ENCODE results near the gene F12. TPM values are rescaled to one million over a fixed set of nuclear protein-coding genes. Genes with fewer than 3 reads are reported as not detected.
"Not testable (repeated sequence)": the region's sequence is repeated elsewhere in the genome, so short reads cannot be mapped to it uniquely, and the experiment has no call there.

Gene F12
- total RNA-seq, 1 donor from 2014 or later, result 0.31 TPM

GRCh38 chr5:177378884-177379883 lies 30.2 kb downstream of the F12 start:
- CTCF ChIA-PET, result interaction anchor here (1.1 to 1.3 kb wide), 3 partner anchors 11 to 78 kb away, joined by 3 to 5 read pairs (median 3); no protein-coding TSS in a partner anchor
- POLR2A ChIA-PET, result no interaction called here
- Mint-ChIP-seq H3K36me3 (ENCODE audit: low read depth) (no peaks in the 10 kb centered on the region), H3K4me3 (no peak overlapping the region), H3K27ac (no peak overlapping the region), H3K9me3 (no peaks in the 10 kb centered on the region), H3K27me3 (peaks cover 3% of the 10 kb centered on the region), H3K4me1 (peaks cover 4% of the 10 kb centered on the region)
- ATAC-seq (ENCODE audit: low read depth), result no peak
- TF ChIP-seq, protein P1, sequence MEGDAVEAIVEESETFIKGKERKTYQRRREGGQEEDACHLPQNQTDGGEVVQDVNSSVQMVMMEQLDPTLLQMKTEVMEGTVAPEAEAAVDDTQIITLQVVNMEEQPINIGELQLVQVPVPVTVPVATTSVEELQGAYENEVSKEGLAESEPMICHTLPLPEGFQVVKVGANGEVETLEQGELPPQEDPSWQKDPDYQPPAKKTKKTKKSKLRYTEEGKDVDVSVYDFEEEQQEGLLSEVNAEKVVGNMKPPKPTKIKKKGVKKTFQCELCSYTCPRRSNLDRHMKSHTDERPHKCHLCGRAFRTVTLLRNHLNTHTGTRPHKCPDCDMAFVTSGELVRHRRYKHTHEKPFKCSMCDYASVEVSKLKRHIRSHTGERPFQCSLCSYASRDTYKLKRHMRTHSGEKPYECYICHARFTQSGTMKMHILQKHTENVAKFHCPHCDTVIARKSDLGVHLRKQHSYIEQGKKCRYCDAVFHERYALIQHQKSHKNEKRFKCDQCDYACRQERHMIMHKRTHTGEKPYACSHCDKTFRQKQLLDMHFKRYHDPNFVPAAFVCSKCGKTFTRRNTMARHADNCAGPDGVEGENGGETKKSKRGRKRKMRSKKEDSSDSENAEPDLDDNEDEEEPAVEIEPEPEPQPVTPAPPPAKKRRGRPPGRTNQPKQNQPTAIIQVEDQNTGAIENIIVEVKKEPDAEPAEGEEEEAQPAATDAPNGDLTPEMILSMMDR (IDR thresholded peaks at IDR 0.05), result no peak
- intact Hi-C loops (cut with micrococcal nuclease), result no loop called here
- no peak for DNase-seq

DNA sequence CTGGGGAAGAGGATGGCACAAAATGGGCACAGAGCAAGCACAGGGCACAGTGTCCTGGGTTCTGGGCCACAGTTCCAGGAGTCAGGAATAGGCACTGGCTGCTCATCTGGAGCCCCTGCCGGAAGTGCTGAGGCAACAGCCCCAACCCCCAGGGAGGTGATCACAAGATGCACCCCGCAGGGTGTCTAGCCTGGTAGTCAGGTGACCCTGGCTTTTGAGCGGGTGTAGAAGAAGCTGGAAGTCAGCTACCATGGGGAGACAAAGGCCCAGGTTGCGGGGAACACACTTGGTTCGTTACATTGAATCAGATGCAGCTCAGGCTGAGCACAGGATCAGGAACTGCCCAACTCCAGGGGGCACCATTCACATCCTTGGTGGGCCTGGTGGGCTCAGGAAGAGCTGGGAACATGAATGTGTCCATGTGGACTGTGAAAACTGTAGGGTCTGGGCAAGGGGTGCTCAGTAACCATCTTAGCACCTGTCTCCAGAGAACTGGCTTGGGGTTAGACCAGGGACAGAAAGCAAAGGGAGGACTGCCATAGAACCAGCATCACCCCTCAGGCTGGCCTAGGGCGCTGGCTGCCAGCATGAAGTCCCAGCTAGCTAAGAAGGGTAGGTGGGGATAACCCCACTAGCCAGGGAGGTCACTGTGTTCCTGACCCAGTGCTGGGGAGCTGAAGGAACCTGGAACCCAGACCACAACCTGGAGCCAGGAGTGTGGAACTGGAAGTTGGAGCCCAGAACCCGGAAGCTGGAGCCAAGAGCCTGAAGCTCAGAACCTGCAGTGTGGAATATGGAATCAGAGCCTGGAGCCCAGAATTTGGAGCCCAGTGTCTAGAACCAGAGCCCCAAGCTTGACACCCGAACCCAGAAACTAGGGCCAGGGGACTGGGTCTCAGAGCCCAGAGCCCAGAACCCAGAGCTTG lies 31.2 kb downstream of the F12 start:
- H3K27me3 Mint-ChIP-seq, result peaks cover 3% of the 10 kb centered on the region
- no peak overlapping the region for H3K4me3 Mint-ChIP-seq
- ChIA-PET CTCF (interaction anchor here (1.1 to 1.3 kb wide), 3 partner anchors 13 to 79 kb away, joined by 3 to 5 read pairs (median 3); no protein-coding TSS in a partner anchor), POLR2A (no interaction called here)
- no peak for DNase-seq
- no peaks in the 10 kb centered on the region for H3K9me3 Mint-ChIP-seq
- peaks cover 11% of the 10 kb centered on the region for H3K4me1 Mint-ChIP-seq
- no peak for ATAC-seq (ENCODE audit: low read depth)
- TF ChIP-seq, protein P1 (IDR thresholded peaks at IDR 0.05), result no peak
- no peak overlapping the region for H3K27ac Mint-ChIP-seq
- no peaks in the 10 kb centered on the region for H3K36me3 Mint-ChIP-seq (ENCODE audit: low read depth)
- intact Hi-C loops (cut with micrococcal nuclease), result no loop called here

DNA sequence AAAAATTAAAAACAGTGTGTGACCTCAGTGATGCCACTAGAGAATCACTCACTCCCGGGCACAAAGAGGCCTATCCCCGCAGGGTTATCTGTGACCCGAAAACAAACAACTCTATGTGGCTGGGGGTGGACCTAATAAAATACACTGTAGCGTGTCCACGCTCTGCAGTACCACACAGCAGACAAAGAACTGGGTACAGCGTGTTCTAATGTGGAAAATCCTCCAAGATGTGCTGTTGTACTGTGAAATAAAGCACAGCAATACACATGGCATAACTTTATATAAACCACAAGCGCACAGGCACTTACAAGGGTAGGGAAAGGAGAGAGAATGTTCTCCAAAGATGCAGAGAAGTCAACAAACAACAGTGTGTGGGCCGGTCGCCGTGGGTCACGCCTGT lies 33.3 kb downstream of the F12 start:
- intact Hi-C loops (cut with micrococcal nuclease), result no loop called here
- TF ChIP-seq, protein P1 (IDR thresholded peaks at IDR 0.05), result no peak
- peaks cover 29% of the 10 kb centered on the region for H3K4me1 Mint-ChIP-seq
- DNase-seq (no peak), ATAC-seq (ENCODE audit: low read depth) (no peak)
- no peak overlapping the region for H3K4me3 Mint-ChIP-seq
- CTCF ChIA-PET, result no interaction called here
- peaks cover 11% of the 10 kb centered on the region for H3K36me3 Mint-ChIP-seq (ENCODE audit: low read depth)
- no peaks in the 10 kb centered on the region for H3K27me3 Mint-ChIP-seq
- no peaks in the 10 kb centered on the region for H3K9me3 Mint-ChIP-seq
- POLR2A ChIA-PET, result no interaction called here
- H3K27ac Mint-ChIP-seq, result no peak overlapping the region

- H3K27ac Mint-ChIP-seq; DNase-seq; H3K9me3 Mint-ChIP-seq; H3K4me3 Mint-ChIP-seq; ATAC-seq (ENCODE audit: low read depth); H3K27me3 Mint-ChIP-seq; intact Hi-C loops (cut with micrococcal nuclease); CTCF ChIA-PET; POLR2A ChIA-PET: not testable (repeated sequence)
- Mint-ChIP-seq H3K36me3 (ENCODE audit: low read depth) (peaks cover 11% of the 10 kb centered on the region), H3K4me1 (peaks cover 29% of the 10 kb centered on the region)
Observed at GRCh38 chr5:177375516-177375915, 33.8 kb downstream of the F12 start.

DNA sequence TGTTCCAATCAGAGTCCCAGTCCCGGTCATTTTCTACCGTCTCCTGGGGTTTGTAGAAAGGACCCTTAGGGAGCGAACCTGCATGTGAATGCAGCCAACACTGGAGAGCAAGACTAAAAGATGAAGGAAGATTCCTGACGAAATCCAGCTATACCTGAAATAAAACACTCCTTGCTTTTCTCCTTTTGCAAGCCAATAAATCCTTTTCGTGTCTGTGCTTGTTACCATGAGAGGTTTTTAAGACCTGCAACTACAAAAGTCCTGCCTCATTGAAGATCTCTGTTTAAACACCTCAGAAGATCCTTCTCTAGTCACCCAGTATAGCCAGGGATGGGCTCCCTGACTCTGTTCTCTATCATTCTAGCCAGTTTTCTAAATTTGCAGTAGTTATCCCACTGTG lies 35.2 kb downstream of the F12 start:
- Mint-ChIP-seq H3K27me3 (no peaks in the 10 kb centered on the region), H3K27ac (peak overlapping the region; percentile 12), H3K36me3 (ENCODE audit: low read depth) (peaks cover 18% of the 10 kb centered on the region), H3K4me3 (no peak overlapping the region), H3K4me1 (peaks cover 40% of the 10 kb centered on the region), H3K9me3 (no peaks in the 10 kb centered on the region)
- POLR2A ChIA-PET, result interaction anchor here (0.7 kb wide), 2 partner anchors 37 to 120 kb away, joined by 3 read pairs; no protein-coding TSS in a partner anchor
- intact Hi-C loops (cut with micrococcal nuclease), result no loop called here
- no peak for ATAC-seq (ENCODE audit: low read depth)
- TF ChIP-seq, protein P1 (IDR thresholded peaks at IDR 0.05), result no peak
- CTCF ChIA-PET, result no interaction called here
- no peak for DNase-seq
